Ishikawa (cell line): Measurements from ENCODE around the gene DARS1.

Source experiments
- CEBPB ChIP-seq: IDR thresholded peaks from 2 replicates; pipeline ENCODE4 v1.6.1; 2012
- CREB1 ChIP-seq: IDR thresholded peaks from 2 replicates; pipeline ENCODE4 v1.6.1; 2012; ENCODE audit warnings: low read depth
- EGR1 ChIP-seq: IDR thresholded peaks from 2 replicates; pipeline ENCODE4 v1.6.1; 2012
- EP300 ChIP-seq: IDR thresholded peaks from 2 replicates; pipeline ENCODE4 v1.6.1; 2012; ENCODE audit warnings: borderline replicate concordance
- FOXM1 ChIP-seq: IDR thresholded peaks from 2 replicates; pipeline ENCODE4 v1.6.1; 2012; ENCODE audit warnings: low read depth, borderline replicate concordance
- NFIC ChIP-seq: IDR thresholded peaks from 2 replicates; pipeline ENCODE4 v1.6.1; 2012
- RAD21 ChIP-seq: IDR thresholded peaks from 2 replicates; pipeline ENCODE4 v1.6.1; 2012; ENCODE audit warnings: low read depth
- TAF1 ChIP-seq: IDR thresholded peaks from 2 replicates; pipeline ENCODE4 v1.6.1; 2012; ENCODE audit warnings: low read depth, mild to moderate bottlenecking
- TCF12 ChIP-seq: IDR thresholded peaks from 2 replicates; pipeline ENCODE4 v1.6.1; 2012; ENCODE audit warnings: low read depth
- TEAD4 ChIP-seq: IDR thresholded peaks from 2 replicates; pipeline ENCODE4 v1.6.1; 2012
- YY1 ChIP-seq: IDR thresholded peaks from 2 replicates; pipeline ENCODE4 v1.6.1; 2012; ENCODE audit warnings: low read depth
- ZBTB7A ChIP-seq: IDR thresholded peaks from 2 replicates; pipeline ENCODE4 v1.6.1; 2012; ENCODE audit warnings: low read depth
- TF ChIP-seq, protein P1 (sequence below): IDR thresholded peaks from 2 replicates; pipeline ENCODE4 v1.6.1; 2012
- TF ChIP-seq, protein P2 (sequence below): IDR thresholded peaks from 2 replicates; pipeline ENCODE4 v1.6.1; 2012; ENCODE audit warnings: low read depth, mild to moderate bottlenecking

Gene DARS1

DNA sequence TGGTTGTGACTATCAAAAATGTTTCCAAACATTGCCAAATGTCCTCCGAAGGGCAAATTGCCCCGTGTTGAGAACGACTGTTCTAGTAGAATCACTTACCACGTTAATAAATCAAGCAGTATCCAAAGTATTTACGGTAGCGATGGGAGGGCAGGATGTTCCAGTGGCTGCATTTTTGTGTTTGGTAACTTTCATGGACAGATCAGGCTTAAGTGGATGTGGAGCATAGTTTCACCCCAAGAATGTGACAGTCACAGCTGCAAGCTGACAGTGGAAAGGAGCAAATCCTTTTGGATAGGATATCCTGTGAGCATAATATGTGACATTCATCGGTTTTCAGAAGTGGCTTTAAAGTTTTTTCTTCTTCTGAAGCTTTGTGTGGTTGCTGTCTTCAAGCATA is 46.3 kb upstream of the DARS1 start:
- TF ChIP-seq TAF1 (no peak), NFIC (no peak), CEBPB (no peak), TCF12 (no peak)
- TF ChIP-seq, protein P1, sequence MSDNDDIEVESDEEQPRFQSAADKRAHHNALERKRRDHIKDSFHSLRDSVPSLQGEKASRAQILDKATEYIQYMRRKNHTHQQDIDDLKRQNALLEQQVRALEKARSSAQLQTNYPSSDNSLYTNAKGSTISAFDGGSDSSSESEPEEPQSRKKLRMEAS = no peak

GRCh38 chr2:136030406-136030805 is 45.0 kb upstream of the DARS1 start:
- TF ChIP-seq TEAD4 = no peak
- no peak for TF ChIP-seq EGR1
- TF ChIP-seq EP300 = no peak
- TF ChIP-seq FOXM1 = no peak
- TF ChIP-seq TAF1 = no peak
- no peak for TF ChIP-seq RAD21
- no peak for TF ChIP-seq NFIC
- TF ChIP-seq YY1 = no peak
- no peak for TF ChIP-seq CREB1
- TF ChIP-seq, protein P1 = no peak
- TF ChIP-seq, protein P2, sequence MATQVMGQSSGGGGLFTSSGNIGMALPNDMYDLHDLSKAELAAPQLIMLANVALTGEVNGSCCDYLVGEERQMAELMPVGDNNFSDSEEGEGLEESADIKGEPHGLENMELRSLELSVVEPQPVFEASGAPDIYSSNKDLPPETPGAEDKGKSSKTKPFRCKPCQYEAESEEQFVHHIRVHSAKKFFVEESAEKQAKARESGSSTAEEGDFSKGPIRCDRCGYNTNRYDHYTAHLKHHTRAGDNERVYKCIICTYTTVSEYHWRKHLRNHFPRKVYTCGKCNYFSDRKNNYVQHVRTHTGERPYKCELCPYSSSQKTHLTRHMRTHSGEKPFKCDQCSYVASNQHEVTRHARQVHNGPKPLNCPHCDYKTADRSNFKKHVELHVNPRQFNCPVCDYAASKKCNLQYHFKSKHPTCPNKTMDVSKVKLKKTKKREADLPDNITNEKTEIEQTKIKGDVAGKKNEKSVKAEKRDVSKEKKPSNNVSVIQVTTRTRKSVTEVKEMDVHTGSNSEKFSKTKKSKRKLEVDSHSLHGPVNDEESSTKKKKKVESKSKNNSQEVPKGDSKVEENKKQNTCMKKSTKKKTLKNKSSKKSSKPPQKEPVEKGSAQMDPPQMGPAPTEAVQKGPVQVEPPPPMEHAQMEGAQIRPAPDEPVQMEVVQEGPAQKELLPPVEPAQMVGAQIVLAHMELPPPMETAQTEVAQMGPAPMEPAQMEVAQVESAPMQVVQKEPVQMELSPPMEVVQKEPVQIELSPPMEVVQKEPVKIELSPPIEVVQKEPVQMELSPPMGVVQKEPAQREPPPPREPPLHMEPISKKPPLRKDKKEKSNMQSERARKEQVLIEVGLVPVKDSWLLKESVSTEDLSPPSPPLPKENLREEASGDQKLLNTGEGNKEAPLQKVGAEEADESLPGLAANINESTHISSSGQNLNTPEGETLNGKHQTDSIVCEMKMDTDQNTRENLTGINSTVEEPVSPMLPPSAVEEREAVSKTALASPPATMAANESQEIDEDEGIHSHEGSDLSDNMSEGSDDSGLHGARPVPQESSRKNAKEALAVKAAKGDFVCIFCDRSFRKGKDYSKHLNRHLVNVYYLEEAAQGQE = no peak

DNA sequence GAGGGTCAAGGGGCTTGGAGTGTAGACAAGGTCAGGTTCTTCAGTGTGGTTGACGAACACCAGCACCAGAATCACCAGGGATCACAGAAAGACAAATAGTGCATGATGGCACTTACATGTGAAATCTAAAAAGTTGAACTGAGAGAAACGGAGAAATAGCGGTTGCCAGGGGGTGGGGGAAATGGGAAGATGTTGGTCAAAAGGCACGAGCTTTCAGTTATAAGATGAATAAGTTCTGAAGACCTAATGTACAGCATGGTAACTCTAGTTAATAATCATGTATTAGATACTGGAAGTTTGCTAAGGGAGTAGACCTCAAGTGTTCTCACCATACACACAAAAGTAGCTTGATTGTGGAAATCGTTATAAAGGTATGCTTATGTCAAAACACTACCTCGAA is 43.7 kb upstream of the DARS1 start:
- no peak for TF ChIP-seq EP300

DNA sequence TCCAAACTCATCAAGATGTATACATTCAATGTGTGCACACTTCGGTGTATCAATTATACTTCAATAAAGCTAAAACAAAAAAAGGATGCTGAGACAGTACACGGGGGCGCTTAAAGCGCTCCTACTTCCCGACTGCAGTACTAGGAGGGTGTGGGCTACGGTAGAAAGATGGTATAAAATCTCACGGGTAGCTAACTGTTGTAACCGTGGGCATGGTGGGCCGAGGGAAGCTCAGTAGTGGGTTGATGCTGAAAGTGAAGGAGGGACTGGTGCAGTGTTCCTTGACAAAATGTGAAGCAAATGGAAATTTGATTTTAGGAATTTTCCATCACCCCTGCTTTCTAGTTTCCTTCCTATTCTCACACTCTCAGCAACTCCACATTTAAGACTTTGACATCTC is 42.6 kb upstream of the DARS1 start:
- TF ChIP-seq TAF1 (no peak), YY1 (no peak), NFIC (no peak), ZBTB7A (no peak), TEAD4 (no peak), RAD21 (no peak), EGR1 (no peak), CREB1 (no peak)
- TF ChIP-seq, protein P1 = no peak
- TF ChIP-seq, protein P2 = no peak

- TF ChIP-seq CEBPB = no peak
Measured at GRCh38 chr2:136027112-136027511, 41.7 kb upstream of the DARS1 start.

GRCh38 chr2:136025057-136025973 is 39.9 kb upstream of the DARS1 start:
- TF ChIP-seq CREB1 (no peak), RAD21 (no peak), TAF1 (no peak), TCF12 (no peak)
- TF ChIP-seq, protein P1 = peak; percentile 42

- TF ChIP-seq YY1 = no peak
- TF ChIP-seq CEBPB = no peak
- no peak for TF ChIP-seq TEAD4
- no peak for TF ChIP-seq EP300
- TF ChIP-seq, protein P2 = no peak
- TF ChIP-seq, protein P1 = no peak
- no peak for TF ChIP-seq CREB1
- no peak for TF ChIP-seq TCF12
- TF ChIP-seq ZBTB7A = no peak
- no peak for TF ChIP-seq RAD21
Measured at GRCh38 chr2:136024616-136025015, 39.2 kb upstream of the DARS1 start.
